Measurements from ENCODE around the gene TENM3.

TENM3 gene

DNA sequence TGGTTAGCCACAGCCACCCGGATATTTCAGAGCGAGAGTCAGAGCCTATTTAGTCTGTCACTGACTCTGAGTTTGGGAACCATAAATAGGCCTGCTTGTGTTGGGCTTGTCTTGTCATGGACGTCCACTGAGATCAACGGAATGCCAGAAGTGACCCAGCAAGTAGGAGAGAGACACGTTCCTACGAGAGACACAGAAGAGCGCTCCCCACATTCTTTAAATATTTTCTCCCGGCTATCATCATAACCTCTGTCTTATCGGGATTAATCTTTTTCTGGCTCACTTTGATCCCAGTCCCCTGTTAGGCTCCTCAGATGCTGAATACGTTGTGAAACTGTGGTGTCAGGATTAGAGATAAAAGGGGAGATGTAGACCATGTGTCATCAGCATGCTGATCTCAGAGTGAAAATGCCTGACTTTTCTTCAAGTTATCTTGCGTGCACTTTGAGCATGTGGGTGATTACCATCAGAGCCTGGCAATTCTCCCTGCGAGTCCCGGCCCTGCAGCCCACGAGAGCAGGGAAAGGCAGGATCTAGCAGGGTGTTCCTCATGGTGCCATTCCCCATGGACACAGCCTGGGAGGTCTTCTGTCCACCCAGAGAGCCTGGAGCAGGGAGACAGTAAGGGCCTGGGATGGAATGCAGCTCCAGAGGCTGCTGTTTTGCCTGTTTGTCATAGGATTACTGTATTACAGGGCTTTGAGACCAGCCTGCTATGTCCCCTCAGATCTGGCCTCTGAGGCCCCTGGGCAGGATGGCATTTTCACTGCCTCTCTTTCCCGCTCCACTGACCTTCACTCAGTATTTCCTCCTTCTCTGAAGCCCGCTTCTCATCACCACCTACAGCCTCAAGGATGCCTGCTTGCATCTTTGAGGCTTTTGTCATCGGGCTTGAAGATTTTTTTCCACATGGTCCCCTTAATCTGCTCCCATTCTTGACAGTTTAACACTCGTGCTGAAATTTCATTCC, 2.8 kb upstream of the TENM3 start:
- Histone ChIP-seq H3K27ac (ENCODE audit: extremely low read depth, low read depth, low read length) (no peak overlapping the region), H3K4me3 (ENCODE audit: low read depth, low read length) (no peak overlapping the region), H3K4me1 (ENCODE audit: control insufficient read depth, insufficient read depth, low read length) (no peaks in the 10 kb centered on the region), H3K36me3 (ENCODE audit: control insufficient read depth in 2 of 2, insufficient read depth in 1 of 2, low read length in 2 of 2) (no peaks in the 10 kb centered on the region), H3K9me3 (ENCODE audit: control insufficient read depth, insufficient read depth, low read depth, low read length) (no peaks in the 10 kb centered on the region)
- POLR2A ChIA-PET: no interaction called here
- CTCF ChIA-PET: no interaction called here
- TF ChIP-seq, protein P1, sequence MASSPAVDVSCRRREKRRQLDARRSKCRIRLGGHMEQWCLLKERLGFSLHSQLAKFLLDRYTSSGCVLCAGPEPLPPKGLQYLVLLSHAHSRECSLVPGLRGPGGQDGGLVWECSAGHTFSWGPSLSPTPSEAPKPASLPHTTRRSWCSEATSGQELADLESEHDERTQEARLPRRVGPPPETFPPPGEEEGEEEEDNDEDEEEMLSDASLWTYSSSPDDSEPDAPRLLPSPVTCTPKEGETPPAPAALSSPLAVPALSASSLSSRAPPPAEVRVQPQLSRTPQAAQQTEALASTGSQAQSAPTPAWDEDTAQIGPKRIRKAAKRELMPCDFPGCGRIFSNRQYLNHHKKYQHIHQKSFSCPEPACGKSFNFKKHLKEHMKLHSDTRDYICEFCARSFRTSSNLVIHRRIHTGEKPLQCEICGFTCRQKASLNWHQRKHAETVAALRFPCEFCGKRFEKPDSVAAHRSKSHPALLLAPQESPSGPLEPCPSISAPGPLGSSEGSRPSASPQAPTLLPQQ (tag by site-specific recombination; IDR thresholded peaks at IDR 0.05): peak; percentile 42; the same call in 1 of the 2 replicates
- 0 out of 2 replicates have a peak, but pooled peaks have one; percentile 47 for TF ChIP-seq ZEB2 (tag by site-specific recombination; IDR thresholded peaks at IDR 0.05)
- no peak for TF ChIP-seq ZNF544 (tag by site-specific recombination; IDR thresholded peaks at IDR 0.05)
- TF ChIP-seq ZBTB17 (tag by site-specific recombination; IDR thresholded peaks at IDR 0.05): peak; percentile 75
- peak; percentile 80 for TF ChIP-seq ZNF366 (tag by site-specific recombination; conservative IDR thresholded peaks at IDR 0.05)
- TF ChIP-seq ZSCAN23 (tag by site-specific recombination; IDR thresholded peaks at IDR 0.05): no peak
- TF ChIP-seq ZNF157 (tag by site-specific recombination; IDR thresholded peaks at IDR 0.05): no peak
- 0 out of 2 replicates have a peak, but pooled peaks have one; percentile 17 for TF ChIP-seq ZNF10 (tag by site-specific recombination; IDR thresholded peaks at IDR 0.05)
- no peak for TF ChIP-seq ZNF221 (tag by site-specific recombination; IDR thresholded peaks at IDR 0.05; ENCODE audit: borderline replicate concordance)
- TF ChIP-seq, protein P2, sequence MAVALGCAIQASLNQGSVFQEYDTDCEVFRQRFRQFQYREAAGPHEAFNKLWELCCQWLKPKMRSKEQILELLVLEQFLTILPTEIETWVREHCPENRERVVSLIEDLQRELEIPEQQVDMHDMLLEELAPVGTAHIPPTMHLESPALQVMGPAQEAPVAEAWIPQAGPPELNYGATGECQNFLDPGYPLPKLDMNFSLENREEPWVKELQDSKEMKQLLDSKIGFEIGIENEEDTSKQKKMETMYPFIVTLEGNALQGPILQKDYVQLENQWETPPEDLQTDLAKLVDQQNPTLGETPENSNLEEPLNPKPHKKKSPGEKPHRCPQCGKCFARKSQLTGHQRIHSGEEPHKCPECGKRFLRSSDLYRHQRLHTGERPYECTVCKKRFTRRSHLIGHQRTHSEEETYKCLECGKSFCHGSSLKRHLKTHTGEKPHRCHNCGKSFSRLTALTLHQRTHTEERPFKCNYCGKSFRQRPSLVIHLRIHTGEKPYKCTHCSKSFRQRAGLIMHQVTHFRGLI (tag by site-specific recombination; IDR thresholded peaks at IDR 0.05): peak; percentile 79
- TF ChIP-seq ZNF629 (tag by site-specific recombination; IDR thresholded peaks at IDR 0.05): peak; percentile 86
- TF ChIP-seq, protein P3, sequence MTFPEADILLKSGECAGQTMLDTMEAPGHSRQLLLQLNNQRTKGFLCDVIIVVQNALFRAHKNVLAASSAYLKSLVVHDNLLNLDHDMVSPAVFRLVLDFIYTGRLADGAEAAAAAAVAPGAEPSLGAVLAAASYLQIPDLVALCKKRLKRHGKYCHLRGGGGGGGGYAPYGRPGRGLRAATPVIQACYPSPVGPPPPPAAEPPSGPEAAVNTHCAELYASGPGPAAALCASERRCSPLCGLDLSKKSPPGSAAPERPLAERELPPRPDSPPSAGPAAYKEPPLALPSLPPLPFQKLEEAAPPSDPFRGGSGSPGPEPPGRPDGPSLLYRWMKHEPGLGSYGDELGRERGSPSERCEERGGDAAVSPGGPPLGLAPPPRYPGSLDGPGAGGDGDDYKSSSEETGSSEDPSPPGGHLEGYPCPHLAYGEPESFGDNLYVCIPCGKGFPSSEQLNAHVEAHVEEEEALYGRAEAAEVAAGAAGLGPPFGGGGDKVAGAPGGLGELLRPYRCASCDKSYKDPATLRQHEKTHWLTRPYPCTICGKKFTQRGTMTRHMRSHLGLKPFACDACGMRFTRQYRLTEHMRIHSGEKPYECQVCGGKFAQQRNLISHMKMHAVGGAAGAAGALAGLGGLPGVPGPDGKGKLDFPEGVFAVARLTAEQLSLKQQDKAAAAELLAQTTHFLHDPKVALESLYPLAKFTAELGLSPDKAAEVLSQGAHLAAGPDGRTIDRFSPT (tag by site-specific recombination; IDR thresholded peaks at IDR 0.05): peak; percentile 62
- TF ChIP-seq ZBTB21 (tag by site-specific recombination; IDR thresholded peaks at IDR 0.05): peak; percentile 43
- peak; percentile 59 for TF ChIP-seq ZNF335 (tag by site-specific recombination; conservative IDR thresholded peaks at IDR 0.05)
- TF ChIP-seq, protein P4, sequence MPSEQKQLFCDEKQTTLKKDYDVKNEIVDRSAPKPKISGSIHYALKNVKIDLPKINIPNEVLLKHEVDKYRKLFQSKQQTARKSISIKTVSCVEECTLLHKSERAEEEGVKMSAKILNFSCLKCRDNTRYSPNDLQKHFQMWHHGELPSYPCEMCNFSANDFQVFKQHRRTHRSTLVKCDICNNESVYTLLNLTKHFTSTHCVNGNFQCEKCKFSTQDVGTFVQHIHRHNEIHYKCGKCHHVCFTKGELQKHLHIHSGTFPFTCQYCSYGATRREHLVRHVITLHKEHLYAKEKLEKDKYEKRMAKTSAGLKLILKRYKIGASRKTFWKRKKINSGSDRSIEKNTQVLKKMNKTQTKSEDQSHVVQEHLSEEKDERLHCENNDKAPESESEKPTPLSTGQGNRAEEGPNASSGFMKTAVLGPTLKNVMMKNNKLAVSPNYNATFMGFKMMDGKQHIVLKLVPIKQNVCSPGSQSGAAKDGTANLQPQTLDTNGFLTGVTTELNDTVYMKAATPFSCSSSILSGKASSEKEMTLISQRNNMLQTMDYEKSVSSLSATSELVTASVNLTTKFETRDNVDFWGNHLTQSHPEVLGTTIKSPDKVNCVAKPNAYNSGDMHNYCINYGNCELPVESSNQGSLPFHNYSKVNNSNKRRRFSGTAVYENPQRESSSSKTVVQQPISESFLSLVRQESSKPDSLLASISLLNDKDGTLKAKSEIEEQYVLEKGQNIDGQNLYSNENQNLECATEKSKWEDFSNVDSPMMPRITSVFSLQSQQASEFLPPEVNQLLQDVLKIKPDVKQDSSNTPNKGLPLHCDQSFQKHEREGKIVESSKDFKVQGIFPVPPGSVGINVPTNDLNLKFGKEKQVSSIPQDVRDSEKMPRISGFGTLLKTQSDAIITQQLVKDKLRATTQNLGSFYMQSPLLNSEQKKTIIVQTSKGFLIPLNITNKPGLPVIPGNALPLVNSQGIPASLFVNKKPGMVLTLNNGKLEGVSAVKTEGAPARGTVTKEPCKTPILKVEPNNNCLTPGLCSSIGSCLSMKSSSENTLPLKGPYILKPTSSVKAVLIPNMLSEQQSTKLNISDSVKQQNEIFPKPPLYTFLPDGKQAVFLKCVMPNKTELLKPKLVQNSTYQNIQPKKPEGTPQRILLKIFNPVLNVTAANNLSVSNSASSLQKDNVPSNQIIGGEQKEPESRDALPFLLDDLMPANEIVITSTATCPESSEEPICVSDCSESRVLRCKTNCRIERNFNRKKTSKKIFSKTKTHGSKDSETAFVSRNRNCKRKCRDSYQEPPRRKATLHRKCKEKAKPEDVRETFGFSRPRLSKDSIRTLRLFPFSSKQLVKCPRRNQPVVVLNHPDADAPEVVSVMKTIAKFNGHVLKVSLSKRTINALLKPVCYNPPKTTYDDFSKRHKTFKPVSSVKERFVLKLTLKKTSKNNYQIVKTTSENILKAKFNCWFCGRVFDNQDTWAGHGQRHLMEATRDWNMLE (tag by site-specific recombination; conservative IDR thresholded peaks at IDR 0.05; ENCODE audit: low read depth): 0 out of 2 replicates have a peak, but pooled peaks have one; percentile 14
- TF ChIP-seq ZNF600 (tag by site-specific recombination; IDR thresholded peaks at IDR 0.05): 0 out of 2 replicates have a peak, but pooled peaks have one; percentile 51
- no peak for TF ChIP-seq ZNF394 (tag by site-specific recombination; IDR thresholded peaks at IDR 0.05; ENCODE audit: borderline replicate concordance)
- TF ChIP-seq ZFP37 (tag by site-specific recombination; IDR thresholded peaks at IDR 0.05): peak; percentile 80; the same call in 1 of the 2 replicates
- peak; percentile 60; the same call in 1 of the 2 replicates for TF ChIP-seq TCF7L2 (IDR thresholded peaks at IDR 0.05; ENCODE audit: borderline replicate concordance, low read depth, low read length)
- peak; percentile 77 for TF ChIP-seq ZNF660 (tag by site-specific recombination; IDR thresholded peaks at IDR 0.05)
- TF ChIP-seq ZNF530 (tag by site-specific recombination; IDR thresholded peaks at IDR 0.05; ENCODE audit: low read depth): no peak
- TF ChIP-seq ZBTB20 (tag by site-specific recombination; IDR thresholded peaks at IDR 0.05): no peak
- TF ChIP-seq ZNF426 (tag by site-specific recombination; IDR thresholded peaks at IDR 0.05): no peak
- no peak for TF ChIP-seq KLF1 (tag by site-specific recombination; IDR thresholded peaks at IDR 0.05)
- TF ChIP-seq, protein P5, sequence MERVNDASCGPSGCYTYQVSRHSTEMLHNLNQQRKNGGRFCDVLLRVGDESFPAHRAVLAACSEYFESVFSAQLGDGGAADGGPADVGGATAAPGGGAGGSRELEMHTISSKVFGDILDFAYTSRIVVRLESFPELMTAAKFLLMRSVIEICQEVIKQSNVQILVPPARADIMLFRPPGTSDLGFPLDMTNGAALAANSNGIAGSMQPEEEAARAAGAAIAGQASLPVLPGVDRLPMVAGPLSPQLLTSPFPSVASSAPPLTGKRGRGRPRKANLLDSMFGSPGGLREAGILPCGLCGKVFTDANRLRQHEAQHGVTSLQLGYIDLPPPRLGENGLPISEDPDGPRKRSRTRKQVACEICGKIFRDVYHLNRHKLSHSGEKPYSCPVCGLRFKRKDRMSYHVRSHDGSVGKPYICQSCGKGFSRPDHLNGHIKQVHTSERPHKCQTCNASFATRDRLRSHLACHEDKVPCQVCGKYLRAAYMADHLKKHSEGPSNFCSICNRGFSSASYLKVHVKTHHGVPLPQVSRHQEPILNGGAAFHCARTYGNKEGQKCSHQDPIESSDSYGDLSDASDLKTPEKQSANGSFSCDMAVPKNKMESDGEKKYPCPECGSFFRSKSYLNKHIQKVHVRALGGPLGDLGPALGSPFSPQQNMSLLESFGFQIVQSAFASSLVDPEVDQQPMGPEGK (tag by site-specific recombination; IDR thresholded peaks at IDR 0.05): no peak
